Pancreas (tissue), 10 donors: ENCODE data around the gene LATS2. TPM values are rescaled to one million over a fixed set of nuclear protein-coding genes. Genes with fewer than 3 reads are reported as not detected.
"Not testable (repeated sequence)": the region's sequence is repeated elsewhere in the genome, so short reads cannot be mapped to it uniquely, and the experiment has no call there.

Experiments
- ATAC-seq, 4 donors: fragments of 200-7000 bp; cut with Tn5 transposase; one replicate each; pipeline versions ENCODE4 v1.8.0 to v1.9.1; 2020; ENCODE audit warnings: mild to moderate bottlenecking in 4 of 4, moderate library complexity in 4 of 4
- DNase-seq, 6 donors: peaks; one replicate each; pipeline ENCODE4 v3.0.0-alpha.2; 2020
- FAIRE-seq: peaks from 2 replicates; lab custom pipeline; 2012; peaks lifted over from hg19 to GRCh38; lab: Jason Lieb, UNC
- H3K27ac ChIP-seq, 4 donors: fragments of 200-600 bp; sonication (generic); 1 replicate in 3 of 4; 2 replicates in 1 of 4; pipeline versions ENCODE4 v1.5.0 to v1.8.0; 2020
- H3K27me3 ChIP-seq, 4 donors: fragments of 200-600 bp; one replicate each; pipeline ENCODE4 v1.8.0; 2021
- H3K36me3 ChIP-seq, 3 donors: fragments of 200-600 bp; sonication (generic) in 1 of 3; one replicate each; pipeline versions ENCODE4 v1.5.0 to v1.8.0; 2020 to 2021
- H3K4me1 ChIP-seq, 3 donors: fragments of 200-600 bp; one replicate each; pipeline ENCODE4 v1.8.0; 2021
- H3K4me3 ChIP-seq, 4 donors: fragments of 200-600 bp; sonication (generic) in 2 of 4; one replicate each; pipeline versions ENCODE4 v1.5.0 to v1.8.0; 2020 to 2021
- H3K9me3 ChIP-seq, 4 donors: fragments of 200-600 bp; one replicate each; pipeline ENCODE4 v1.8.0; 2021
- WGBS, 2 donors: extraction: QIAGEN DNeasy Blood & Tissue Kit; methylation state at CpG; one replicate each; pipeline ENCODE4 v1.1.7; 2013; 5-methylcytosine and 5-hydroxymethylcytosine counted together
- intact Hi-C, 3 donors: fragments of 100-400 bp; cut with DNase I; formaldehyde crosslinking; loops; one replicate each; pipeline versions ENCODE4 v1.11.1 to v1.14.2; 2022
- polyA plus RNA-seq, 2 donors: library from polyadenylated mRNA; stranded (reverse); fragments of 200-250 nt; gene quantifications; one replicate each; pipeline ENCODE4 v1.2.3, GENCODE V29; 2013
- total RNA-seq, 6 donors: library from RNA; stranded (reverse); fragmentation: NEBNext Ultra II Directional in 4 of 6; extraction: Animal tissue kit (Norgen Biotek cat#: 25700) in 4 of 6; gene quantifications; one replicate each; pipeline versions ENCODE4 v1.2.1 to v1.2.4, GENCODE V29; 2021 to 2023
- TF ChIP-seq, protein P1 (sequence below), 4 donors: fragments of 200-600 bp; sonication (generic) in 3 of 4; IDR thresholded peaks; one replicate each; pipeline versions ENCODE4 v1.5.0 to v1.8.0; 2021; ENCODE audit warnings: antibody characterized with exemption in 4 of 4
- donor health status: healthy with polysubstance abuse.
- donor health status: DM: no; HTN: no; CAD: no; lungs with moderate emphysema.
- donor health status: DM: no; HTN: no; CAD: no.
- donor health status: control.
- donor health status: control.
- donor health status: Bipolar disorder and iron deficiency.
- donor health status: DM: yes; HTN: yes; CAD: no.
- donor health status: DM: no; HTN: no; CAD: no.
- donor health status: DM: no; HTN: no; CAD: no.
- donor health status: DM: yes; HTN: yes; CAD: no.

LATS2 gene
- total and polyA plus RNA-seq, 8 donors: 3.8 to 12.5 (median 7.1) TPM

DNA sequence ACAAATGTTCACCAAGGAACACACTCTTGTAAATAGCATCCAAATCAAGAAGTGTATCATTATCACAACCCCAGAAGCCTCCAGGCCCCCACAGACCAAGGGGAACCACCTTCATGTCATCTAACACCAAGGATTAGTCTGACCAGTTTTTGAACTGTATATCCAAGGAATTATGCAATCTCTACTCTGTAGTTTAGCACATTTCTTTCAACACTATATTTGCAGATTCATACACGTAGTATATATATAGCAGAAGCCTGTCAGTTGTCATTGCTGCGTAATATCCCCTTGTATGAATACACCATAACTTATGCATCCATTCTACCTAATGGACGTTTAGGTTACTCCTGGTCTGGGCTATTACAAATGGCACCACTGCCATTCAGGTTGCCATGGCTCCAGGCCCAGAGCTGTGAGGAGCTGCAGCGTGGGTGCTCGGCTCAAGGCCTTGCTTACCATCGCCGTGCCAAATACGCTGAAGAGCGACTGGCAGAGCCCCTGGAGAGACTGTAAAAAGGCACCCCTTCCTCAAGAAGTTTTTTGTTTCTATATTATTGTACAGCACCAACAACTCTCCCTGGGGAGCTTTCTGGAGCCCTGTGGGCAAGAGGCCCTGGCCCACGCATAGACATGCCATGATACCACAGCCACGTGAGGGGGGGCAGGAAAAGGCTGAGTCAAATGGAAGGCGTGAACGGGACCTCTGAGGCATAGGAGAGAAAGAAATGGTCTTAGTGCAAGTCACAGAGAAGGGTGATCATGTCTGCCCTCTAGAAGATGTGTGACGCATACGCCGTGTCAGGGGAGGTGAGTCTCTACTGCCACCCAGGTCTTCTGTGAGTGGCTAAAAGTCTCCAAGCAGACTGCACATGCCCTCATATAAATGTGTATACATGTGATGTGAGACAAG, 10.8 kb downstream of the LATS2 start:
- intact Hi-C loops: no loop called here

DNA sequence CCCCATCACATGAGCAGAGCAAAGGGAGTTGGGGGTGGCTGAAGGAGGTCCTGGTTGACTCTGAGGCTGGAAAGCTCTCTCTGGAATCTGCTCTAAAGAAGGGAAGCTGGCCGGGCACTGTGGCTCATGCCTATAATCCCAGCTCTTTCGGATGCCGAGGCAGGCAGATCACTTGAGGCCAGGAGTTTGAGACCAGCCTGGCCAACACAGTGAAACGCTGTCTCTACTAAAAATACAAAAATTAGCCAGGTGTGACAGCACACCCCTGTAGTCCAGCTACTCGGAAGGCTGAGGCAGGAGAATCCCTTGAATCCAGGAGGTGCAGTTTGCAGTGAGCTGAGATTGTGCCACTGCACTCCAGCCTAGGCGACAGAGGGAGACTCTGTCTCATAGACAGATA, 11.7 kb downstream of the LATS2 start:
- 83 to 94% methylated on average over 6 of the region's 6 CpGs for WGBS, 2 donors

More for the DNA sequence above, 10.8 kb downstream of the LATS2 start:
- ATAC-seq: no peak
- H3K9me3 ChIP-seq: no peaks in the 10 kb centered on the region
- H3K27ac ChIP-seq: no peak overlapping the region
- TF ChIP-seq, protein P1, sequence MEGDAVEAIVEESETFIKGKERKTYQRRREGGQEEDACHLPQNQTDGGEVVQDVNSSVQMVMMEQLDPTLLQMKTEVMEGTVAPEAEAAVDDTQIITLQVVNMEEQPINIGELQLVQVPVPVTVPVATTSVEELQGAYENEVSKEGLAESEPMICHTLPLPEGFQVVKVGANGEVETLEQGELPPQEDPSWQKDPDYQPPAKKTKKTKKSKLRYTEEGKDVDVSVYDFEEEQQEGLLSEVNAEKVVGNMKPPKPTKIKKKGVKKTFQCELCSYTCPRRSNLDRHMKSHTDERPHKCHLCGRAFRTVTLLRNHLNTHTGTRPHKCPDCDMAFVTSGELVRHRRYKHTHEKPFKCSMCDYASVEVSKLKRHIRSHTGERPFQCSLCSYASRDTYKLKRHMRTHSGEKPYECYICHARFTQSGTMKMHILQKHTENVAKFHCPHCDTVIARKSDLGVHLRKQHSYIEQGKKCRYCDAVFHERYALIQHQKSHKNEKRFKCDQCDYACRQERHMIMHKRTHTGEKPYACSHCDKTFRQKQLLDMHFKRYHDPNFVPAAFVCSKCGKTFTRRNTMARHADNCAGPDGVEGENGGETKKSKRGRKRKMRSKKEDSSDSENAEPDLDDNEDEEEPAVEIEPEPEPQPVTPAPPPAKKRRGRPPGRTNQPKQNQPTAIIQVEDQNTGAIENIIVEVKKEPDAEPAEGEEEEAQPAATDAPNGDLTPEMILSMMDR (IDR thresholded peaks at IDR 0.05): no peak
- FAIRE-seq: no peak
- H3K4me1 ChIP-seq: no peaks in the 10 kb centered on the region
- WGBS, 2 donors: 91 to 93% methylated on average over 16 of the region's 16 CpGs
- no peaks in the 10 kb centered on the region for H3K27me3 ChIP-seq
- DNase-seq: no peak
- no peak overlapping the region for H3K4me3 ChIP-seq
- H3K36me3 ChIP-seq: peaks cover 0 to 2% (median 0%) of the 10 kb centered on the region in 3 donors

DNA sequence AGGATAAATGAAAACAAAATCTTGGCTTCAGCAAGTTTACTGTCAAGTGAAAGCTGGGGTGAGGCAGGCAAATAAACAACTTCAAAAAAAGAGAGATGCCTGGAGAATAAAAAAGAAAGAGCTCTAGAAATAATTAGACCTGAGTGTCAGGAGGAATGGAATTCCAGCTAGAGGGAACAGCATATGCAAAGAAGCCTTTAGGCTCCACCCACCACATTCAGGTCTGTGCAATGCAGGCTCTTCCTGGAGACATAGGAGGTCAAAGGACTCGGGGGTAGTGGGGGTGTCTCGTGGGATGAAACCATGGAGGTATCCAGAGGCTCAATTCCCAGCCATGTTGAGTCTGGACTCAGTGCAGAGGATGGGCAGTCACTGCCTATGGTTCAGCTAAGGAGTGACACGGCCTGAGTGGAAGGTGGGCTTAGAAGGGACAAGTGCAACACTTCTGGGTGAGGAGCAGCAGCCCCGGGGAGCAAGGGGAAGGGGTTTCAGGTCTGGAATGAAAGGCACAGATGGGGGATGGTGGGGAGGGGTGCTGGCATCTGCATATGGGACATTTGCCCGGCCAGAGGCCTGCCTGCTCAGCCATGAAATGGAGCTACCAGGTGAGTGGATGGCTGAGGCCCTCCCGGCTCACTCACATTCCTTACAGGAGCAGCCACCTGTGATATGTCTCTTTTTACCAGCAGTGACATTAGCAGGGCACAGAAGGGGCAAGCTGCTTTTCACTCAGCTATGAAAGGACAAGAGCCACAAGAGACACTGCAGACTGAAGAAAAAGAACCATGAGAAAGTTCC, 12.3 kb downstream of the LATS2 start:
- no peak for DNase-seq

More for the DNA sequence above, 11.7 kb downstream of the LATS2 start:
- ATAC-seq, FAIRE-seq, H3K27ac ChIP-seq, DNase-seq, H3K4me1 ChIP-seq, H3K36me3 ChIP-seq, H3K27me3 ChIP-seq, H3K4me3 ChIP-seq, H3K9me3 ChIP-seq, intact Hi-C loops: not testable (repeated sequence)

DNA sequence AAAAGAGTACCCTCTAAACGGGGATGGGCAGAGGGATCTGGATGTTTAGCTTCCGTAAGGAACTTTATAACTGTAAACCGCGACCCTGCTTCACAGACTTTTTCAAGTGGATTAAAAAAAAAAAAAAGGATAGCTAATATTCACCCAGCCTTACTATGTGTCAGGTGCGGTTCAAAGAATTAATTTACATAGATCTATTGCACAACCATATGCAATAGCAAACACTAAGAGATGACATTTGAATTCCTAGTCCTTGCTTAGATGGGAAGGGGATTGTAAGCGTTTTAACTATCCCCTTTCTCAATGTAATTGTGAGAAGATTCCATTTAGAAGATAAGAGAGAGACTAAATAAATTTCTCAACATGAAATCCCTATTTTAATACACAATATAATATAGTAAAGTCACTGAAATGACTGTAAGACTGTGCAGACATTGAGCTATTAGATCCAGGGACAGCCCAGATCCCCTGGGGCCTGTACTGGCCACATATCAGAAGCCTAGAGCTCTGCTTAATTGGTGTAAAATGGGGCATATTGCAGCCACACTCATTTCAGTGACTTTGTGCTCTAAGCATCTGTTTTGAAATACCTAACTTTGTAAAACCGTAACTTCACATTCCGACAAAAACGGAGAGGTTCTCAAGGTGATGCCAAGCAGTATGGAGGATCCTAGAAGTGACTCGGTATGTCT, 13.6 kb downstream of the LATS2 start:
- H3K9me3 ChIP-seq: no peaks in the 10 kb centered on the region
- peaks cover 0 to 6% (median 0%) of the 10 kb centered on the region in 3 donors for H3K36me3 ChIP-seq
- WGBS, 2 donors: 89 to 91% methylated on average over 10 of the region's 10 CpGs
- no peaks in the 10 kb centered on the region for H3K27me3 ChIP-seq
- no peak overlapping the region for H3K4me3 ChIP-seq
- H3K4me1 ChIP-seq: no peaks in the 10 kb centered on the region
- intact Hi-C loops: no loop called here
- no peak overlapping the region for H3K27ac ChIP-seq
- TF ChIP-seq, protein P1 (IDR thresholded peaks at IDR 0.05): no peak
- no peak for FAIRE-seq
- no peak for ATAC-seq
- no peak for DNase-seq

More for the DNA sequence above, 12.3 kb downstream of the LATS2 start:
- H3K4me3 ChIP-seq: no peak overlapping the region
- FAIRE-seq (no peak), ATAC-seq (no peak)
- H3K36me3 ChIP-seq: peaks cover 0 to 6% (median 0%) of the 10 kb centered on the region in 3 donors
- H3K27me3 ChIP-seq: no peaks in the 10 kb centered on the region
- H3K4me1 ChIP-seq: no peaks in the 10 kb centered on the region
- H3K9me3 ChIP-seq: no peaks in the 10 kb centered on the region
- WGBS, 2 donors: 80 to 89% methylated on average over 6 of the region's 6 CpGs
- no peak overlapping the region for H3K27ac ChIP-seq
- TF ChIP-seq, protein P1 (IDR thresholded peaks at IDR 0.05): no peak
- intact Hi-C loops: no loop called here

DNA sequence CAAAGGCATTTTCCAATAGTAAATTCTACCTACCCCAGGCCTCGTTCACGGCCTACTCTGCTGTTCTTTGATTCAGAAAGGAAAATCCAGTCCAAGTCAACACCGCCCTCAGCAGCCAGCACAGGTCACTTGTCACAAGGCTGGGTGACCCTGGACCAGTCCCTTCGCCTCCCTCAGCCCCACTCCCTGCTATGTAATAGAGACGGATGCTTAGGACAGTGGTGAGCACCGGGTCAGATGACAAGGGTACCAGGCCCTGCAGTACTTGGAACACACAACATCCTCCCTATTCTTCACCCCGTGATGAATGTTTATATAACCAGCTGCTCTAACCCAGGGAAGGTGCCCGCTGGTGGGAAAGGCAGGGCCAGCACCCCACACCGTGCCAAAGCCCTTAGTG, 14.3 kb downstream of the LATS2 start:
- TF ChIP-seq, protein P1 (IDR thresholded peaks at IDR 0.05): no peak
- FAIRE-seq (no peak), ATAC-seq (no peak), DNase-seq (no peak)
- no peak overlapping the region for H3K27ac ChIP-seq
- WGBS, 2 donors: 93% methylated on average over 9 of the region's 9 CpGs
- no peak overlapping the region for H3K4me3 ChIP-seq
- intact Hi-C loops: no loop called here
- no peaks in the 10 kb centered on the region for H3K27me3 ChIP-seq
- H3K9me3 ChIP-seq: no peaks in the 10 kb centered on the region
- H3K4me1 ChIP-seq: no peaks in the 10 kb centered on the region
- H3K36me3 ChIP-seq: peaks cover 0 to 6% (median 0%) of the 10 kb centered on the region in 3 donors
